Measurements from ENCODE around the gene HSPB8.
A peak's percentile ranks its signal among the peaks of the same experiment; 100 is the strongest.

The HSPB8 gene

DNA sequence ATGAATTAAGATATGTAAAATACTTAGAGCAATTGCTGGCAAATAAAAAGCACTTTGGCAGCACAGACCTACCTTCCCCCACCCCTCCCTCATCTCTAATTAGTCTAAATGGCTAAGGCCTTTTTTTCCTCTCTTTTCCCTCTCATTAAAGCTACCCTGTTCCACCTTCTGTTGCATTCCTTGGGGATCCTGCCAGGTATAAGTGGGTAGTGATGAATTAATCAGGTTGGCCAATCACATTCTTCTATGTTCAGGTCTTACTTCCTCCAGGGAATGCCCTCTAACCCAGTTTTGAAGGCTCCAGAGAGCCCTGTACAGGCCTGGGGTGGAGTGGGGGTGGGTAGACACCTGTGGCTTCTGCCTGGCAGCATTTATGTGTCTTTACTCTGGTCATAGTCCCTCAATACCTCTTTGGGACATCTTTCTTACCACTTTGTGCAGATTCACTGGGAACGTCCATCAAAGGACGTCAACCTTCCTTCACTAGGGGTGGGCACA lies 28.4 kb downstream of the HSPB8 start:
- no peak overlapping the region for H3K4me2 ChIP-seq (ENCODE audit: low read length)
- H3K4me3 ChIP-seq (ENCODE audit: low read depth, low read length), result no peak overlapping the region
- H3K14ac ChIP-seq (ENCODE audit: low read length), result no peak overlapping the region
- H2BK5ac ChIP-seq (ENCODE audit: low read depth, low read length, poor library complexity), result no peak overlapping the region
- no peak overlapping the region for H4K8ac ChIP-seq (ENCODE audit: low read depth, low read length)
- no peaks in the 10 kb centered on the region for H3K36me3 ChIP-seq (ENCODE audit: control insufficient read depth in 1 of 2, insufficient read depth in 2 of 2, low read length in 2 of 2)
- no peak overlapping the region for H3K23ac ChIP-seq (ENCODE audit: low read length)
- peaks cover 7 to 11% of the 10 kb centered on the region in 2 experiments for H3K4me1 ChIP-seq (ENCODE audit: control insufficient read depth in 1 of 2, insufficient read depth in 2 of 2, low read length in 2 of 2)
- no peak overlapping the region for H3K27ac ChIP-seq (ENCODE audit: low read depth, low read length)
- no peak overlapping the region for H4K12ac ChIP-seq (ENCODE audit: low read depth, low read length)
- no peaks in the 10 kb centered on the region for H3K79me1 ChIP-seq (ENCODE audit: low read length)
- H3K9me3 ChIP-seq (ENCODE audit: insufficient read depth, low read depth, low read length), result no peaks in the 10 kb centered on the region
- no peak overlapping the region for H3K9ac ChIP-seq (ENCODE audit: low read length)
- H4K91ac ChIP-seq (ENCODE audit: low read depth, low read length), result no peak overlapping the region
- no peak overlapping the region for H3K18ac ChIP-seq (ENCODE audit: low read length)
- H2AFZ ChIP-seq (ENCODE audit: insufficient read depth, low read length, poor library complexity), result no peak overlapping the region
- H2BK120ac ChIP-seq (ENCODE audit: insufficient read depth, low read length, poor library complexity), result no peak overlapping the region
- no peak overlapping the region for H3K4ac ChIP-seq (ENCODE audit: low read depth, low read length)
- no peak for DNase-seq
- H2BK12ac ChIP-seq (ENCODE audit: low read length), result no peak overlapping the region
- H3K27me3 ChIP-seq (ENCODE audit: insufficient read depth, low read length), result no peaks in the 10 kb centered on the region
- no CpG with 5 or more reads among the region's 2 CpGs for WGBS (ENCODE audit: extremely low coverage, insufficient coverage, insufficient read length)
- no peak overlapping the region for H2AK5ac ChIP-seq (ENCODE audit: low read length)
- no peaks in the 10 kb centered on the region for H3K79me2 ChIP-seq (ENCODE audit: control insufficient read depth, insufficient read depth, low read length, poor library complexity)

DNA sequence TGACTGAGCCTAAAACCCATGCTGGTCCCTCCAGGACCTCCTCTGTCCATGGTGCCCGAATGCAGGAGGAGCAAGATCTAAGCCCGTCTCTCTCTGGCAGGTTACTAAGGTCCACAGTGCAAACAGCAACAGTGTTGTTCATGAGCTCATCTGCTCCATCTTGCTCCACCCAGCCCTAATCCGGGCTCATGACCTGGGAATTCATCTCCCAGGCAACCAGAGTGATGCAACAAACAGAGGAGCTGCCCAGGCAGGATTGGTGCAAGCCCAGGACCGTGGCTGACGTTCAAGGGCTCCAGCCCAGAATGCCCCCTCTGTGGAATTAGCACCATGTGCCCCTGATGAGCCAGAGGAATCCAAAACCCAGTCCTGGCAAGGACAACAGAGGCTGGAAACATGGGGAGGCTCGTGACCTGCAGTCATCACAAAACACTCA lies 29.9 kb downstream of the HSPB8 start:
- Histone ChIP-seq H2AK5ac (ENCODE audit: low read length) (no peak overlapping the region), H3K4me2 (ENCODE audit: low read length) (no peak overlapping the region), H4K12ac (ENCODE audit: low read depth, low read length) (no peak overlapping the region), H4K91ac (ENCODE audit: low read depth, low read length) (no peak overlapping the region), H4K8ac (ENCODE audit: low read depth, low read length) (no peak overlapping the region), H3K9me3 (ENCODE audit: insufficient read depth, low read depth, low read length) (no peaks in the 10 kb centered on the region), H3K79me1 (ENCODE audit: low read length) (no peaks in the 10 kb centered on the region), H2BK12ac (ENCODE audit: low read length) (no peak overlapping the region), H3K4me1 (ENCODE audit: control insufficient read depth in 1 of 2, insufficient read depth in 2 of 2, low read length in 2 of 2) (peaks cover 7 to 11% of the 10 kb centered on the region in 2 experiments), H2BK120ac (ENCODE audit: insufficient read depth, low read length, poor library complexity) (no peak overlapping the region), H3K14ac (ENCODE audit: low read length) (no peak overlapping the region), H3K27me3 (ENCODE audit: insufficient read depth, low read length) (no peaks in the 10 kb centered on the region), H3K9ac (ENCODE audit: low read length) (no peak overlapping the region), H3K23ac (ENCODE audit: low read length) (no peak overlapping the region), H2AFZ (ENCODE audit: insufficient read depth, low read length, poor library complexity) (no peak overlapping the region), H3K4me3 (ENCODE audit: low read depth, low read length) (no peak overlapping the region), H3K27ac (ENCODE audit: low read depth, low read length) (no peak overlapping the region), H3K79me2 (ENCODE audit: control insufficient read depth, insufficient read depth, low read length, poor library complexity) (no peaks in the 10 kb centered on the region), H3K18ac (ENCODE audit: low read length) (no peak overlapping the region), H3K36me3 (ENCODE audit: control insufficient read depth in 1 of 2, insufficient read depth in 2 of 2, low read length in 2 of 2) (no peaks in the 10 kb centered on the region), H2BK5ac (ENCODE audit: low read depth, low read length, poor library complexity) (no peak overlapping the region), H3K4ac (ENCODE audit: low read depth, low read length) (no peak overlapping the region)
- no CpG with 5 or more reads among the region's 6 CpGs for WGBS (ENCODE audit: extremely low coverage, insufficient coverage, insufficient read length)
- peak; percentile 87 to 97 for DNase-seq

GRCh38 chr12:119211884-119212283 lies 33.2 kb downstream of the HSPB8 start:
- Histone ChIP-seq H3K9me3 (ENCODE audit: insufficient read depth, low read depth, low read length) (no peaks in the 10 kb centered on the region), H3K18ac (ENCODE audit: low read length) (no peak overlapping the region), H3K14ac (ENCODE audit: low read length) (no peak overlapping the region), H3K27me3 (ENCODE audit: insufficient read depth, low read length) (no peaks in the 10 kb centered on the region), H3K27ac (ENCODE audit: low read depth, low read length) (no peak overlapping the region), H2AFZ (ENCODE audit: insufficient read depth, low read length, poor library complexity) (no peak overlapping the region), H4K12ac (ENCODE audit: low read depth, low read length) (no peak overlapping the region), H3K36me3 (ENCODE audit: control insufficient read depth in 1 of 2, insufficient read depth in 2 of 2, low read length in 2 of 2) (no peaks in the 10 kb centered on the region), H3K4me3 (ENCODE audit: low read depth, low read length) (no peak overlapping the region), H3K4ac (ENCODE audit: low read depth, low read length) (no peak overlapping the region), H2BK5ac (ENCODE audit: low read depth, low read length, poor library complexity) (no peak overlapping the region), H2AK5ac (ENCODE audit: low read length) (no peak overlapping the region), H3K9ac (ENCODE audit: low read length) (no peak overlapping the region), H4K8ac (ENCODE audit: low read depth, low read length) (no peak overlapping the region), H3K4me2 (ENCODE audit: low read length) (no peak overlapping the region), H4K91ac (ENCODE audit: low read depth, low read length) (no peak overlapping the region), H3K79me1 (ENCODE audit: low read length) (no peaks in the 10 kb centered on the region), H3K4me1 (ENCODE audit: control insufficient read depth in 1 of 2, insufficient read depth in 2 of 2, low read length in 2 of 2) (peaks cover 5 to 7% of the 10 kb centered on the region in 2 experiments), H3K79me2 (ENCODE audit: control insufficient read depth, insufficient read depth, low read length, poor library complexity) (no peaks in the 10 kb centered on the region), H2BK120ac (ENCODE audit: insufficient read depth, low read length, poor library complexity) (no peak overlapping the region), H3K23ac (ENCODE audit: low read length) (no peak overlapping the region), H2BK12ac (ENCODE audit: low read length) (no peak overlapping the region)
- no peak for DNase-seq
- no CpG with 5 or more reads among the region's 13 CpGs for WGBS (ENCODE audit: extremely low coverage, insufficient coverage, insufficient read length)

- Histone ChIP-seq H3K23ac (ENCODE audit: low read length) (no peak overlapping the region), H3K18ac (ENCODE audit: low read length) (no peak overlapping the region), H3K9ac (ENCODE audit: low read length) (no peak overlapping the region), H4K91ac (ENCODE audit: low read depth, low read length) (no peak overlapping the region), H2BK120ac (ENCODE audit: insufficient read depth, low read length, poor library complexity) (no peak overlapping the region), H3K4me3 (ENCODE audit: low read depth, low read length) (no peak overlapping the region), H2AFZ (ENCODE audit: insufficient read depth, low read length, poor library complexity) (no peak overlapping the region), H3K4me2 (ENCODE audit: low read length) (no peak overlapping the region), H2BK5ac (ENCODE audit: low read depth, low read length, poor library complexity) (no peak overlapping the region), H3K79me2 (ENCODE audit: control insufficient read depth, insufficient read depth, low read length, poor library complexity) (no peaks in the 10 kb centered on the region), H3K79me1 (ENCODE audit: low read length) (no peaks in the 10 kb centered on the region), H2AK5ac (ENCODE audit: low read length) (no peak overlapping the region), H3K4ac (ENCODE audit: low read depth, low read length) (no peak overlapping the region), H3K27ac (ENCODE audit: low read depth, low read length) (no peak overlapping the region), H3K36me3 (ENCODE audit: control insufficient read depth in 1 of 2, insufficient read depth in 2 of 2, low read length in 2 of 2) (no peaks in the 10 kb centered on the region), H3K14ac (ENCODE audit: low read length) (no peak overlapping the region), H3K9me3 (ENCODE audit: insufficient read depth, low read depth, low read length) (no peaks in the 10 kb centered on the region), H3K4me1 (ENCODE audit: control insufficient read depth in 1 of 2, insufficient read depth in 2 of 2, low read length in 2 of 2) (no peaks in the 10 kb centered on the region), H4K8ac (ENCODE audit: low read depth, low read length) (no peak overlapping the region), H4K12ac (ENCODE audit: low read depth, low read length) (no peak overlapping the region), H3K27me3 (ENCODE audit: insufficient read depth, low read length) (no peaks in the 10 kb centered on the region), H2BK12ac (ENCODE audit: low read length) (no peak overlapping the region)
- no CpG with 5 or more reads among the region's 7 CpGs for WGBS (ENCODE audit: extremely low coverage, insufficient coverage, insufficient read length)
- DNase-seq, result peak in 1 of 2 donors; percentile 39
These were observed 37.4 kb downstream of the HSPB8 start for GRCh38 chr12:119216084-119216483.
